Hepatocyte (in vitro differentiated cells): ENCODE measurements around the gene FCHSD2. TPM values are rescaled to one million over a fixed set of nuclear protein-coding genes. Genes with fewer than 3 reads are reported as not detected.
"Not testable (repeated sequence)": the region's sequence is repeated elsewhere in the genome, so short reads cannot be mapped to it uniquely, and the experiment has no call there.

Experiments used
- DNase-seq: peaks from one replicate; pipeline ENCODE4 v3.0.0-alpha.2; 2016; ENCODE audit warnings: low spot score
- H2AFZ ChIP-seq: fragments of 200-600 bp; sonication (generic); 2 replicates; pipeline ENCODE4 v1.6.0; 2016; ENCODE audit warnings: antibody characterized with exemption, mild to moderate bottlenecking
- H3K27ac ChIP-seq: fragments of 200-600 bp; sonication (generic); 2 replicates; pipeline ENCODE4 v1.5.1; 2016; ENCODE audit warnings: mild to moderate bottlenecking
- H3K27me3 ChIP-seq: fragments of 200-600 bp; sonication (generic); 2 replicates; pipeline ENCODE4 v1.6.1; 2016
- H3K36me3 ChIP-seq: fragments of 200-600 bp; sonication (generic); replicated peaks from 2 replicates; pipeline ENCODE4 v1.5.1; 2016; ENCODE audit warnings: low read depth; ENCODE audit not compliant: insufficient read depth
- H3K4me1 ChIP-seq: fragments of 200-600 bp; sonication (generic); 2 replicates; pipeline ENCODE4 v1.5.1; 2016; ENCODE audit warnings: mild to moderate bottlenecking, moderate library complexity; ENCODE audit not compliant: insufficient read depth
- H3K4me2 ChIP-seq: fragments of 200-600 bp; sonication (generic); 2 replicates; pipeline ENCODE4 v1.6.0; 2016
- H3K4me3 ChIP-seq: fragments of 200-600 bp; sonication (generic); 2 replicates; pipeline ENCODE4 v1.5.1; 2016; ENCODE audit warnings: mild to moderate bottlenecking
- H3K79me2 ChIP-seq: fragments of 200-600 bp; sonication (generic); 2 replicates; pipeline ENCODE4 v1.6.0; 2017; ENCODE audit warnings: mild to moderate bottlenecking
- H3K9me2 ChIP-seq: fragments of 200-600 bp; sonication (generic); replicated peaks from 2 replicates; pipeline ENCODE4 v1.6.0; 2017; ENCODE audit warnings: mild to moderate bottlenecking; ENCODE audit not compliant: insufficient read depth
- H3K9me3 ChIP-seq: fragments of 200-600 bp; sonication (generic); 2 replicates; pipeline ENCODE4 v1.5.1; 2016; ENCODE audit warnings: low read depth, mild to moderate bottlenecking
- H4K20me1 ChIP-seq: fragments of 200-600 bp; sonication (generic); 2 replicates; pipeline ENCODE4 v1.6.0; 2016; ENCODE audit warnings: mild to moderate bottlenecking; ENCODE audit not compliant: insufficient read depth, poor library complexity, severe bottlenecking
- EZH2 ChIP-seq: fragments of 200-600 bp; sonication (generic); IDR thresholded peaks from 2 replicates; pipeline ENCODE4 v1.6.1; 2016; ENCODE audit warnings: antibody characterized with exemption, mild to moderate bottlenecking, borderline replicate concordance
- EZH2phosphoT487 ChIP-seq: fragments of 200-600 bp; sonication (generic); IDR thresholded peaks from one replicate; pipeline ENCODE4 v1.6.1; 2018; ENCODE audit warnings: antibody characterized with exemption, mild to moderate bottlenecking, low read depth, moderate library complexity; ENCODE audit not compliant: unreplicated experiment, severe bottlenecking
- WGBS: methylation state at CpG from one replicate; pipeline ENCODE4 v1.1.6; 2016; ENCODE audit warnings: low lambda C conversion rate; ENCODE audit errors: missing lambda C conversion rate; 5-methylcytosine and 5-hydroxymethylcytosine counted together
- polyA plus RNA-seq: library from polyadenylated mRNA; unstranded; fragments of >200 nt; fragmentation: Nextera tagmentation; extraction: Ambion mirVana; gene quantifications from 2 replicates; pipeline ENCODE4 v1.2.1, GENCODE V29; 2016
- total RNA-seq: library from RNA; depleted of rRNA; stranded (reverse); fragments of >200 nt; gene quantifications from 2 replicates; pipeline ENCODE4 v1.2.3, GENCODE V29; 2014
- TF ChIP-seq, protein P1 (sequence below): fragments of 200-600 bp; sonication (generic); IDR thresholded peaks from 2 replicates; pipeline ENCODE4 v1.5.1; 2016; ENCODE audit warnings: antibody characterized with exemption, mild to moderate bottlenecking; ENCODE audit not compliant: poor library complexity

The FCHSD2 gene
- total and polyA plus RNA-seq, 2 experiments from 2014 or later: 9.1 to 13.1 TPM

GRCh38 chr11:72860592-72860991 is 281.5 kb downstream of the FCHSD2 start:
- no peak for DNase-seq
- Histone ChIP-seq H3K4me3 (no peak overlapping the region), H2AFZ (no peak overlapping the region), H3K9me3 (no peaks in the 10 kb centered on the region), H3K4me2 (no peak overlapping the region), H3K79me2 (no peaks in the 10 kb centered on the region), H3K4me1 (peaks cover 8% of the 10 kb centered on the region), H3K27ac (no peak overlapping the region), H3K36me3 (no peaks in the 10 kb centered on the region), H3K9me2 (no peaks in the 10 kb centered on the region), H3K27me3 (no peaks in the 10 kb centered on the region), H4K20me1 (no peaks in the 10 kb centered on the region)
- no peak for TF ChIP-seq EZH2
- TF ChIP-seq, protein P1, sequence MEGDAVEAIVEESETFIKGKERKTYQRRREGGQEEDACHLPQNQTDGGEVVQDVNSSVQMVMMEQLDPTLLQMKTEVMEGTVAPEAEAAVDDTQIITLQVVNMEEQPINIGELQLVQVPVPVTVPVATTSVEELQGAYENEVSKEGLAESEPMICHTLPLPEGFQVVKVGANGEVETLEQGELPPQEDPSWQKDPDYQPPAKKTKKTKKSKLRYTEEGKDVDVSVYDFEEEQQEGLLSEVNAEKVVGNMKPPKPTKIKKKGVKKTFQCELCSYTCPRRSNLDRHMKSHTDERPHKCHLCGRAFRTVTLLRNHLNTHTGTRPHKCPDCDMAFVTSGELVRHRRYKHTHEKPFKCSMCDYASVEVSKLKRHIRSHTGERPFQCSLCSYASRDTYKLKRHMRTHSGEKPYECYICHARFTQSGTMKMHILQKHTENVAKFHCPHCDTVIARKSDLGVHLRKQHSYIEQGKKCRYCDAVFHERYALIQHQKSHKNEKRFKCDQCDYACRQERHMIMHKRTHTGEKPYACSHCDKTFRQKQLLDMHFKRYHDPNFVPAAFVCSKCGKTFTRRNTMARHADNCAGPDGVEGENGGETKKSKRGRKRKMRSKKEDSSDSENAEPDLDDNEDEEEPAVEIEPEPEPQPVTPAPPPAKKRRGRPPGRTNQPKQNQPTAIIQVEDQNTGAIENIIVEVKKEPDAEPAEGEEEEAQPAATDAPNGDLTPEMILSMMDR: no peak
- no peak for TF ChIP-seq EZH2phosphoT487
- WGBS: 96% methylated on average over 4 of the region's 4 CpGs

- DNase-seq: no peak
- Histone ChIP-seq H3K9me2 (no peaks in the 10 kb centered on the region), H3K4me2 (no peak overlapping the region), H3K4me1 (peaks cover 8% of the 10 kb centered on the region), H3K9me3 (no peaks in the 10 kb centered on the region), H3K4me3 (no peak overlapping the region), H4K20me1 (no peaks in the 10 kb centered on the region), H3K27ac (no peak overlapping the region), H2AFZ (no peak overlapping the region), H3K36me3 (no peaks in the 10 kb centered on the region), H3K27me3 (no peaks in the 10 kb centered on the region), H3K79me2 (no peaks in the 10 kb centered on the region)
- WGBS: 94% methylated on average over 4 of the region's 4 CpGs
- no peak for TF ChIP-seq EZH2
- no peak for TF ChIP-seq EZH2phosphoT487
- TF ChIP-seq, protein P1: no peak
Observed at GRCh38 chr11:72860010-72860409, 282.1 kb downstream of the FCHSD2 start.

DNA sequence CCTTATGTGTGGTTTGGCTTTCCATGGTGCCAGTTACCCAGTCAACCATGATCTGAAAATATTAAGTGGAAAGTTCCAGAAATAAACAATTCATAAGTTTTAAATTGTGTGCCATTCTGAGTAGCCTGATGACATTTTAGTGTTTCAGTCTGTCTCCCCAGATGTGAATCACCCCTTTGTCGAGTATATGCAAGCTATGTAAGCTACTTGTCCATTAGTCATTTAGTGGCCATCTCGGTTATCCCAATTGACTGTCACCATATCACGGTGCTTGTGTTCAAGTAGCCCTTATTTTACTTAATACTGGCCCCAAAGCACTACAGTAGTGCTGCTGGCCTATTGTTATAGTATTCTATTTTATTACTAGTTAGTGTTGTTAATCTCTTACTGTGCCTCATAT is 283.0 kb downstream of the FCHSD2 start:
- 94% methylated on average over 3 of the region's 3 CpGs for WGBS
- Histone ChIP-seq H3K9me3 (no peaks in the 10 kb centered on the region), H3K79me2 (no peaks in the 10 kb centered on the region), H3K36me3 (no peaks in the 10 kb centered on the region), H3K4me3 (no peak overlapping the region), H3K27me3 (no peaks in the 10 kb centered on the region), H3K27ac (no peak overlapping the region), H3K4me1 (peaks cover 3% of the 10 kb centered on the region), H3K4me2 (no peak overlapping the region), H4K20me1 (no peaks in the 10 kb centered on the region), H2AFZ (no peak overlapping the region), H3K9me2 (no peaks in the 10 kb centered on the region)
- no peak for TF ChIP-seq EZH2
- TF ChIP-seq EZH2phosphoT487: no peak
- TF ChIP-seq, protein P1: no peak
- no peak for DNase-seq

GRCh38 chr11:72858267-72858666 is 283.9 kb downstream of the FCHSD2 start:
- DNase-seq, H3K9me2 ChIP-seq, H3K79me2 ChIP-seq, H2AFZ ChIP-seq, H3K9me3 ChIP-seq, H3K4me1 ChIP-seq, H4K20me1 ChIP-seq, H3K27ac ChIP-seq, H3K27me3 ChIP-seq, H3K36me3 ChIP-seq, H3K4me3 ChIP-seq, H3K4me2 ChIP-seq: not testable (repeated sequence)
- 100% methylated on average over 2 of the region's 2 CpGs for WGBS
